ENCODE measurements around the gene CLDN20. TPM values are rescaled to one million over a fixed set of nuclear protein-coding genes. Genes with fewer than 3 reads are reported as not detected.
"Not testable (repeated sequence)": the region's sequence is repeated elsewhere in the genome, so short reads cannot be mapped to it uniquely, and the experiment has no call there.

The CLDN20 gene
- total RNA-seq, 1 experiment from 2014 or later = not detected

DNA sequence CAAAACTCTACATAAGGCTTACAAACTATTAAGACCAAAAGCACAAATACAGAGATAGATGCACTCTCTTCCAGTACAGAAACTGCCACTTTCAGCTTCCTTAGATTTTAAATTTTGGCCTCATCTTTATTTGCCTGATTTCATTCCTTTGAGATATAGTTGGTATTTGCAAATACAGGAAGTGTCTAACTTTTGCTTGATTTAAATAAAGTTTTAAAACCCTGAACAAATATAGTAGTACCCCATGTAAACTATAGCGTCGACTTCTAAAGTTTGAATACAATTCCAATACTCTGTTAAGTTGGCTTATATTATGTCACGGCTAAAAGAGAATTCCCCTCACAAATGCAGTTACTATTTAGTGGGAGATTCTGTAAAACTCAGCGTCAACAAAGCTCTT is 1.2 kb upstream of the CLDN20 start:
- no peak for DNase-seq (ENCODE audit: low read depth)
- in situ Hi-C loops (cut with HindIII; ENCODE audit: low pct_unique_long_range_greater_than_20kb, low sequenced_read_pairs) = no loop called here

DNA sequence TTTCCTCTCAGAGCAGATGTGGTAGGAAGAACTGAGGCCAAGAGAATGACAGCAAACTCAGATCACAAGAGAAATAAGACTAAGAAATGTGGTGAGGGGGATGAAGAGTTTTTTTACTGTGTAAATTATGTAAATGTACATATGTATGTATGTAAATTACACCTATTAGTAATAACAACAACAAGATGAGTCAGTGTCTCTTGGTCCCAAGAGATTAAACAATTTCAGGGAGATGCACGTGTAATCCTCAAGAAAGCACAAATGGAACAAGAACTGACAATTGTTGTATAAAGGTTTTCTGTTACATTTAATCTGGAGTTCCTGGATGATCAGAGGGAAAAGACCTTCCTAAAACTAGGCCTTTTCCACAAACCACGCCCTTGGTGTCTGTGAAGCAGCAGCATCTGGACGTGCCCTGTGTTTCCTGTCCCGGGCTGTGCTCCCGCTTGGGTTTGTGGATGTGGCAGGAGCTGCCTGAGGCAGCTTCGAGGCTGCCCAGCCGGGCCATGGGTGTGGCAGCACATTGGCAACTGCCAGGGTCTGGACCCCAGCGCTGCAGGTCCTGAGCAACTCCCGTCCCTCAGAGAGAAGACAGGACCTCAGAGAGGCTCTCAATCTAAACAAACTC is 994 bp downstream of the CLDN20 start:
- in situ Hi-C loops (cut with HindIII; ENCODE audit: low pct_unique_long_range_greater_than_20kb, low sequenced_read_pairs) = no loop called here
- no peak for DNase-seq (ENCODE audit: low read depth)

DNA sequence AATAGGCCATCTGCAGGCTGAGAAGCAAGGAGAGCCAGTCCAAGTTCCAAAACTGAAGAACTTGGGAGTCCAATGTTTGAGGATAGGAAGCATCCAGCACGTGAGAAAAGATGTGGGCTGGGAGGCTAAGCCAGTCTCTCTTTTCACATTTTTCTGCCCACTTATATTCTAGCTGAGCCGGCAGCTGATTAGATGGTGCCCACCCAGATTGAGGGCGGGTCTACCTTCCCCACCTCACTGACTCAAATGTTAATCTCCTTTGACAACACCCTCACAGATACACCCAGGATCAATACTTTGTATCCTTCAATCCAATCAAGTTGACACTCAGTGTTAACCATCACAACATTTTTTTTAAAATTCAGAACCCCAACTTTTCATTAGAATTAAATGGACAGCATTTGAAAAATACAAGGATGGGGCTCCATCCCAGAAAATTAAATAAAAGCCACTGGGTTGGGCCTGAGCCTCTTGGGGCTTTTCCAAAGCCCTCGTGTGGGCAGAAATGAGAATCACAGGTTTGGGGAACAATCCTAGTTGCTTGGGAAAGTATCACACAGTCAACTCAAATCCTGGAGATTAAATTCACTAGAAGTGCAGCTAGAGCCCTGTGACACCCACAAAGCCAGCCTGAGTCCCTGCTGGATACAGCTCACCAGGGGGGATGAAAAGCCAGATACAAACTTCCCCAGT is 2.2 kb downstream of the CLDN20 start:
- DNase-seq (ENCODE audit: low read depth) = no peak
- in situ Hi-C loops (cut with HindIII; ENCODE audit: low pct_unique_long_range_greater_than_20kb, low sequenced_read_pairs) = no loop called here

DNA sequence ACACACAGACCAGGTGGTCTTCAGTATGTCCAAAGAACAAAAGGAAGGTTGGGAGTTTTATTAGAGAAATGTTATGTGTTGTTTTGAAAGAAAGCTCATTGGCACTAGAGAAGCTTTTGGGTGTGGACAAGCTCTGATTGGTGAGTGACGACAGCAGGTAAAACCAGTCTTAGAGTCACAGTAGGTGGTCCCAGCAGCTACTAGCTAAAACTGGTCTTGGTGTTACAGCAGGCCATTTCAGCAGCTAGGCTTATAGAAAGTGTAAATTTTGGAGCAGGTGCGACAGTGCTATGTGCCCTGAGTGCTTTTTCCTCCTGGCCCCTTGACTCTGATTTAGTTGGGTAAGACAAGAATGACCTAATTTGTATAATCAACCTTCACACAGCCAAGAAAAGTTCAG is 3.6 kb downstream of the CLDN20 start:
- in situ Hi-C loops (cut with HindIII; ENCODE audit: low pct_unique_long_range_greater_than_20kb, low sequenced_read_pairs) = no loop called here

DNA sequence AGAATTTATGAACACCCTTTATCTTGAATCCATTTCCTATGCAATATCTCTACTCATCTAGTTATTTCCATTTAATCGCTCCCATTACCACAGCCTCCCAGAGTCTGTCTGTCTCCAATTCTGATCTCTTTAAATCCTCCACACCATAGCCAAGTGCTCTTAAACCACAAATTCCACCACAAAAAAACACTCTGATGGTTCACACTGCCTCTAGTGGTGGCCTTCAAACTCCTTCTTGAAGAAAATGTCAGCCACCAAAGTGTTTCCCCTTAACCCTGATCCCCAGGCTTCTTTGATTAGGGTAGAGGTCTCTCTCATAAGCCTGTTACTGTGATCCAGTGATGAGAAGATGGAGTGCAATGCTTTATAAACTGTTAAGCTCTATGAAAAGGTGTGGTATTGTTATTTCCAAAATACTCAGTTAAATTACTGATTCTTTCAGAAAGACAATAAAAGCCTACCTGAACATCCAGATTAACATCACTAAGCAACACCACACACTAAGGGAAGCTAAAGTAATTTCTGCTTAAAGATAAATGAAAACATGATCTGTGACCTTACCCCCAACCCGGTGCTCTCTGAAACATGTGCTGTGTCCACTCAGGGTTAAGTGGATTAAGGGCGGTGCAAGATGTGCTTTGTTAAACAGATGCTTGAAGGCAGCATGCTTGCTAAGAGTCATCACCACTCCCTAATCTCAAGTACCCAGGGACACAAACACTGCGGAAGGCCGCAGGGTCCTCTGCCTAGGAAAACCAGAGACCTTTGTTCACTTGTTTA is 4.5 kb downstream of the CLDN20 start:
- in situ Hi-C loops (cut with HindIII; ENCODE audit: low pct_unique_long_range_greater_than_20kb, low sequenced_read_pairs) = not testable (repeated sequence)
- DNase-seq (ENCODE audit: low read depth) = peak; percentile 15

More for the DNA sequence above, 3.6 kb downstream of the CLDN20 start:
- DNase-seq (ENCODE audit: low read depth) = no peak

DNA sequence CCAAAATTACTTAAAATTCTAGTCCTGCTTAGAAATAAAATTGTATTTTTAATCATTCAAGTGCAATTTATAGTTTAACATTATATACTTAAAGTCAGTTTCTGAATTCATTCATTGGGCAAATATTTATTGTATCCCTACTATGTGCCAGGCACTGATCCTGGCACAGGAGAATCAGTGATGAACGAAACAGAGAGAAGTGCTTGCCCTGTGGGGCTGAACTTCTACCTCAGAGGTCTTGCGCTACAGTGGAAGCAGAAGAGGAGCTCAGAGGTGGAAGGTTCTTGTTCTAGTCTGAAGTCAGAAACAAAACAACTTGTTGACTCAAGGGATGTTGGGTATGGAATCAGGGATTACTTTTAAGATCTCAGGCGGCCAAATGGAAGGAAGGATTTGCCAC is 6.0 kb downstream of the CLDN20 start:
- in situ Hi-C loops (cut with HindIII; ENCODE audit: low pct_unique_long_range_greater_than_20kb, low sequenced_read_pairs) = no loop called here
- DNase-seq (ENCODE audit: low read depth) = no peak

DNA sequence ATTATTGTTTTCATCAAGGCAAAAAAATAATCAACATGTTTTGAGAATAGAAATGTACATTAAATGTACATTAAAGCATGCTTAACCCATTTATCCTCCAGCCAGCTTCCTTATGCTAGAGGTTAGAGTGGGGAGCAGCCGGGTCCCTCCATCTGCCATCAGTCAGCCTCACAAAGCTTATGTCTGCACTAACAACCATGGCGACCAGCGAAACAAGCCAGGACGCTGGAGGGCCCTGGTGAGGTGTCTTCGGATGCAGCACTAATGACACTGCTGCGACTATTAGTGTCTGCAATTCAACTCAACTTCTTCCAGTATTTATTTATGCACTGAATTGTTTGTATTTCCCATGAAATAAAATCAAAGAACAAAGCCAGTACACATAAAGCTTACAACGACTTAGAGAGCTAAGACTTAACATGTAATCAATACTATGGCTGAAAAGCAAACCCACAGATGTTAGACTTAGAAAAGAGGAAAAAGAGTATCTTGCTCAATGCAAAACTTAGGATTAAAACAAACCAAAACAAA is 6.8 kb downstream of the CLDN20 start:
- in situ Hi-C loops (cut with HindIII; ENCODE audit: low pct_unique_long_range_greater_than_20kb, low sequenced_read_pairs) = no loop called here

DNA sequence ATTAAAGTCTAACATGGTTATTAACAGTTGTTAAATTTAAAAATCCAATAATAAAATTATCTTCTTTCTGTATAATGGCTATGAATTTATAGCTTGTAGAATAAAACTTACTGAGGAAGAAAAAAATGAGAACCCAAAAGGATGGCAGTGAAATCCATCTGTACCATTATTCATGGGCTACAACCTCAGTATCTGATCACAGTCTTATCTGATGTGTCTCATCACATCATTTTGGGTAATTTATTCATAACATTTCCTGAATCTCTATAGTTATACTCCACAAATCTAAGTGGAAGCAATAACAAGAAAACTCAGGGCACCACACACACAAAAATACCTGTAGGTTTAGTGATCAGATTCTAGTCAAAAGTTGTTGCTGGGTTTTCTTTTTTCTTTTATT is 7.3 kb downstream of the CLDN20 start:
- no peak for DNase-seq (ENCODE audit: low read depth)
- in situ Hi-C loops (cut with HindIII; ENCODE audit: low pct_unique_long_range_greater_than_20kb, low sequenced_read_pairs) = no loop called here

More for the DNA sequence above, 6.8 kb downstream of the CLDN20 start:
- no peak for DNase-seq (ENCODE audit: low read depth)

DNA sequence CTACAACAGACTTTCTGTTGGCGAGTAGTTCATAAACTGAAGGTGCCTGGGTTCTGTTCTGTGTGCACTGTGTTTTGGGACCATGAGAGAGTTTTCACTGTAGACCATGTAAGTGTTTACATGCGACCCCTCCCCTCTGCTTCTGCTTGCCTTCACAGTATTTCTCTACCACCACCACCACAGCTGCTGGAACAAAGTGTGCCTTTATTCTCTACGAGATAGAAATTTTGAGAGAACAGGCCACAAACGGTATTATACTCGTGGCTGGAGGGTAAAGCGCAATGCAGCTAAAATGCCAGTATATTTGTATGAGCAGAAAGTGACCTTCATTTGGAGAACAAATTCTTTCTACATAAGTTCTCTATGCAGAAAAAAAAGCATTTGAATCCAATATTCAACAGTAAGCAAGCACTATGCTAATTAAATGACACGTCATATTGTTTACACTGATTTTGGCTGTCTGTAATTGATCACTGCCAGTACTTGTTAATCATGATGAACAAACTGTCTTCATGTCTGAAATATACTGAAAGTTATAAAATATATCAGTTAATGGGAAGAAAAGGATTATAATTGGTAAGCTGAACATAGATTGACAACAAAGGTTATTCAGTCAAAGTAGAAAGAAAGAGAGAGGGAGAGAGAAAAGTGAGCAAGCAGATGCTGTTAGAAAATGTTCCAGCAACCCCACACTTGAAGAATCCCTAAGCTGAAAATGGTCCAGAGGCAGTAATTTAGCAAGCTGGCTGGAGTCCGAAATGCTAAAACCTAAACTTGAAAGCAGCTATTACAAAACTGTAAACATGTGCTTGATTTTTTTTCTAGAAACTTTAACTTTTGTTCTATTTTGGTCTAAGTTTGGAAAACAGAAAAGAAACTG is 8.8 kb downstream of the CLDN20 start:
- in situ Hi-C loops (cut with HindIII; ENCODE audit: low pct_unique_long_range_greater_than_20kb, low sequenced_read_pairs) = no loop called here
- no peak for DNase-seq (ENCODE audit: low read depth)

DNA sequence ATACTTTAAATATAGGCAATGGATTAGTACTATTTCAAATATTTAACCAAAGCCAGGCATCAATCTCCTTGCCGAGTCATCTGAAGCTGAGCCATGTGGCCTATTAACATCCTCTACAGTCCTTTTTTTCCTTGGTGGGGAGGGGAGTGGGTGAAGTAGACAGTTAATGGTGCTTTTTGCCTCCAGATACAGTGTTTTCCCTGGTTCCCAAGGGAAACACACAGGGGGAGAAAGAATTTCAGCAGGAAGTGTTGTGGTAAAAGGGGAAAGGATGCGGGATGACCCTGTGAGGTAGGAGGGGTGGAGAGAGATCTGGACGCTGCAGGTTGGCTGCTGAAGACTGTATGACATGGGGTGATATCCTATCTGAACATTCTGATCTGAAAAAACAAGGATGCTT is 9.6 kb downstream of the CLDN20 start:
- in situ Hi-C loops (cut with HindIII; ENCODE audit: low pct_unique_long_range_greater_than_20kb, low sequenced_read_pairs) = no loop called here
- DNase-seq (ENCODE audit: low read depth) = peak; percentile 24

DNA sequence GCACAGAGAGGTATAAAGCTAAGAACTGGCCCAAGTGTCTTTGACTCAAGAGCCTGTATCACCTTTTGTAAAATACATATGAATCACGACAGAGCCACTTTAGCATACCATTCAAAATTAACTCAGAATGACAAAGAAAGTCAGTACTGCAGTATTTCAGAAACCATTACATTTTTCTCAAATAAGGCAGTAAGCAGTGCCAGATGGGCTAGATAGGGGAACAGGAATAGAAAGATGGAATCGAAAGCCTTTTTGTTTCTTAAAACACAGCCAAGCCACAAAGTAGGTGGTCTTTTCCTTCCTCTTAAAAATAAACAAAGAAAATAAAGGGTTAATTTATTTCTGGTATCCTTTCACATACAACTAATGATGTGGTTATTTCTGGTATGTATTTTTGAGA is 10.3 kb downstream of the CLDN20 start:
- DNase-seq (ENCODE audit: low read depth) = no peak
- in situ Hi-C loops (cut with HindIII; ENCODE audit: low pct_unique_long_range_greater_than_20kb, low sequenced_read_pairs) = no loop called here

DNA sequence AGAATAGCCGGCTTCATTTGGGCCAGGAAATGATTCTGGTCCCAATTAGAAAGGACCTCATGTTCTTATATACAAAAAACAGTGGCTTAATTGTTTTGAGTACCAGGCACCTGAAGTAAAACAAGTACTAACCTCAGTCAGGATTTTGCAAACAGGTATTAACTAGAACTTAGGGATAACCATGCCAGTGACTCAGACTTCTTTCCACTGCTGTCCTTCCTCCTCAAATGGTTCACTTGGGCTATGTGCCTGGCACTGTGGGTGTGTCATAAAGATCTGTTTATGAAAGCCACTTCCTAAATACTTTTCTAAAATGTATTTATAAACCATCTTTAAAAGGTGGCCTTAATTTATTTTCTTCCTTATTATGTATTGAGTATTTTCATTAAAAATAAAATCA is 10.7 kb downstream of the CLDN20 start:
- in situ Hi-C loops (cut with HindIII; ENCODE audit: low pct_unique_long_range_greater_than_20kb, low sequenced_read_pairs) = no loop called here
- DNase-seq (ENCODE audit: low read depth) = no peak

DNA sequence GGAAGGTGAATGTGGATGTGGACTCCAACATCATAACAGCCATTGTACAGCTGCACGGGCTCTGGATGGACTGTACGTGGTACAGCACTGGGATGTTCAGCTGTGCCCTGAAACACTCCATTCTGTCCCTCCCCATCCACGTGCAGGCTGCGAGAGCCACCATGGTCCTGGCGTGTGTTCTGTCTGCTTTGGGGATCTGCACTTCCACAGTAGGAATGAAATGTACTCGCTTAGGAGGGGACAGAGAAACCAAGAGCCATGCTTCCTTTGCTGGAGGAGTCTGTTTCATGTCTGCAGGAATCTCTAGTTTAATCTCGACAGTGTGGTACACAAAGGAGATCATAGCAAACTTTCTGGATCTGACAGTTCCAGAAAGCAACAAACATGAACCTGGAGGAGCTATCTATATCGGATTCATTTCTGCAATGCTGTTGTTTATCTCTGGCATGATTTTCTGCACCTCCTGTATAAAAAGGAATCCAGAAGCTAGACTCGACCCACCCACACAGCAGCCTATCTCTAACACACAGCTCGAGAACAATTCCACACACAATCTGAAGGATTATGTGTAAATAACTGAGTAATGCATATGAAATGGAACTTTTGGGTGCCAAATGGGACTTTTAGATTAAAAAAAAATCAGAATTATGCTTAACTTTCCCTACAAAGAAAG is 12.1 kb downstream of the CLDN20 start:
- in situ Hi-C loops (cut with HindIII; ENCODE audit: low pct_unique_long_range_greater_than_20kb, low sequenced_read_pairs) = no loop called here
- no peak for DNase-seq (ENCODE audit: low read depth)

DNA sequence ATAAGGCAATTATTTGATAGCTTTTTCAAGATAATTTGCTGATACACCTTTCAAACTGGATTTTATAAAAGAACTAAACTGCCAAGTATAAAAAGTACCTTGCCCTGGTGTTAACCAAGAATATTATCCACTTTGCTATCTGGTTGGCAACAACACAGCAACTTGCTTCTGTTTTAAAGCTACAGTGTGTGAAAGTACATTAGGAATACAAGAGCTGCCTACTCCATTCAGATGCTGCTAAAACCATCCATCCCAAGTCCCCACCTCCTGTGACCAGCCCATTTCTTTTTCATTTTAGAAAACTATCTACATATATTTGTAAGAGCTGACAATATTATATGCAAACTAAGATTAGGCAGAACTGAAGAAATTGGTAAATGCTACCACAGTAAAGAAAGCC is 12.8 kb downstream of the CLDN20 start:
- DNase-seq (ENCODE audit: low read depth) = no peak
- in situ Hi-C loops (cut with HindIII; ENCODE audit: low pct_unique_long_range_greater_than_20kb, low sequenced_read_pairs) = no loop called here

DNA sequence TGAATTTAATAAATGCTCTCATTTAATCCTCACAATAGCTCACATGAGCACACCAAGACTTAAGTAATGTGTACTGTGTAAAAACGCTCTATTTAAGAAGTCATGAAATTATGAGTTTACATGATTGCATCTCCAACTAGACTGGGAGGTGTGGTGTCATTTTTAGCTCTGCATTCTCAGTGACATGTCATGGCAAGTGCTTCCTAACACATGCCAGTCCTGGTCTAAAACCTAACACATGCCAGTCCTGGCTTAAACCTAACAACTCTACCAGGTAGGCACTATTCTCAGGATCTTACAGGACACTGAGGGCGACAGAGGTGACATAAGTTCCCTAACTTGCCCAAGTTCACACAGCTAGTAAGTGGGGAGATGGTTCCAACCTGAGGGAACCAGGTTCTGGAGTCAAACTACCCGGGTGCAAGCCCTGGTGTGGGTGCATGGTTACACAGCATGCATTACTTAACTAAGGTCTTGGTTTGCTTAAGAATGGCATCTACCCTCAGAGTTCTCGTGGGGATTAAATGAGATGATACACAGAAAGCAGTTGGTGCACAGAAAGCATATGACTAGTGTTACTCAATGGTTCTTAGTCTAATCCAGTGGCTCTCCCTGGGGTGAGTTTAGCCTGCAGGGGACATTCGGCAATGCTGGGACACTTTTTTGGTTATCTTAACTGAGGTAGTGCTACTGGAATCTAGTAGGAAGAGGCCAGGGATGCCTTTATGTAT is 14.7 kb downstream of the CLDN20 start:
- DNase-seq (ENCODE audit: low read depth) = no peak
- in situ Hi-C loops (cut with HindIII; ENCODE audit: low pct_unique_long_range_greater_than_20kb, low sequenced_read_pairs) = no loop called here

DNA sequence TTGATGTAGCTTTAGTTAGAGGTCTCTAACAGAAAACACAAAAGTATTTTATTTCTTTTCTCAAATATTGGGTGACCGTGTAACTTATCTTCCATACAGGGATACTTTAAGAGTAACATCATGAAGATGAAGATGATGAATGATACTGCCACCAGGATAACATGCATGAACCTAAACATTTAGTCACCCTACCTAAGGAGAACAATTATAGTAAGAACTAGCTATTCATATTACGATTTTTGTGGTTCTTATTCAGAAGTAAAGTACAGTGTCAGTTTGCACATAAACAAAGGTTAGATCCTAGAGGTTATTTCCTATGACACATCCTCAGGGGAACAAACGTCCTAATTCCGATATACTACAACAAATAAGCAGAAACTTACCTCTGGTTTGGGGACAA is 21.0 kb downstream of the CLDN20 start:
- no peak for DNase-seq (ENCODE audit: low read depth)
- in situ Hi-C loops (cut with HindIII; ENCODE audit: low pct_unique_long_range_greater_than_20kb, low sequenced_read_pairs) = no loop called here

DNA sequence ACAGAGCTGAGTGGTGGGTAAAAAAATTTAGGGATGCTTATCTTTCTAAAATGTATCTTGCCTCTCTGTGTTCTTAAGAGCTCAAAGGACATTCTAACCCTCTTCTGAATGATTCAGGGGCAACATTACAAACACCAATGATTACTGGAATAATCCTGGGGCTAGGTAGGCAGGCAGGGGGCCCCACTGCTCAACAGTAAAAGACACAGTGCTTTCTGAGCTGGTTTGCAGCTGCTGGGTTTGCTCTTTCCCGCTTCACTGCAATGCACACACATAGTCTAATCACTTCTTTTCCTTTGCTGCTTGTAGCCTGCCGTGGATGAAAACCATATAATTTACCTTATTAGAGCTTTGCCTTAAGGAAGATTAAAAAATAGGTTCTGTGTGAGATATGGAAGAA is 23.9 kb downstream of the CLDN20 start:
- in situ Hi-C loops (cut with HindIII; ENCODE audit: low pct_unique_long_range_greater_than_20kb, low sequenced_read_pairs) = no loop called here

More for the DNA sequence above, 23.9 kb downstream of the CLDN20 start:
- DNase-seq (ENCODE audit: low read depth) = no peak
